IMR-90 (cell line): Measurements from ENCODE around the gene TFCP2. TPM values are rescaled to one million over a fixed set of nuclear protein-coding genes. Genes with fewer than 3 reads are reported as not detected.

ENCODE experiments used
- ATAC-seq: fragments of 200-7000 bp; cut with Tn5 transposase; 2 replicates; pipeline ENCODE4 v1.9.1; 2020; ENCODE audit warnings: low read depth, mild to moderate bottlenecking, moderate library complexity
- BruUV-seq: library from RNA; stranded (reverse); fragments of 400-500 nt; replicated peaks from 2 replicates; lab custom pipeline; 2021; lab: Mats Ljungman, UMichigan
- CTCF ChIA-PET: fragments of 300-600 bp; formaldehyde crosslinking; extraction: SDS; loops from one replicate; lab custom pipeline; 2021; ENCODE audit warnings: antibody characterized with exemption; lab: Yijun Ruan, JAX
- POLR2A ChIA-PET: fragments of 300-600 bp; sonication (Branson Sonifier 250); formaldehyde crosslinking; loops from one replicate; lab custom pipeline; 2022; ENCODE audit warnings: antibody characterized with exemption; ENCODE audit not compliant: unreplicated experiment; lab: Charles Lee
- DNase-seq: peaks from one replicate; pipeline ENCODE4 v3.0.0; 2013
- H2AFZ ChIP-seq: replicated peaks from 2 replicates; pipeline ENCODE3; 2013; ENCODE audit warnings: low read length, mild to moderate bottlenecking; ENCODE audit not compliant: poor library complexity
- H2AK5ac ChIP-seq: 2 replicates; pipeline ENCODE4 v1.6.1; 2013; ENCODE audit warnings: low read depth, low read length, inconsistent platforms
- H2AK9ac ChIP-seq: replicated peaks from 2 replicates; pipeline ENCODE3; 2013; ENCODE audit warnings: mild to moderate bottlenecking, low read depth, low read length, moderate library complexity; ENCODE audit not compliant: poor library complexity
- H2BK120ac ChIP-seq: 2 replicates; pipeline ENCODE4 v1.6.1; 2013; ENCODE audit warnings: low read depth, low read length, inconsistent platforms
- H2BK15ac ChIP-seq: 3 replicates; pipeline ENCODE4 v1.6.1; 2013; ENCODE audit warnings: low read depth, low read length, inconsistent platforms
- H2BK20ac ChIP-seq: 2 replicates; pipeline ENCODE4 v1.6.1; 2013; ENCODE audit warnings: low read depth, mild to moderate bottlenecking, inconsistent platforms, low read length, moderate library complexity
- H2BK5ac ChIP-seq: 2 replicates; pipeline ENCODE4 v1.6.1; 2013; ENCODE audit warnings: mild to moderate bottlenecking, low read depth, low read length, inconsistent platforms; ENCODE audit not compliant: poor library complexity, severe bottlenecking
- H3K14ac ChIP-seq: replicated peaks from 2 replicates; pipeline ENCODE4 v1.6.1; 2013; ENCODE audit warnings: low read depth, low read length, inconsistent platforms
- H3K18ac ChIP-seq: 2 replicates; pipeline ENCODE4 v1.6.1; 2013; ENCODE audit warnings: low read depth, low read length, control low read depth
- H3K23ac ChIP-seq: 2 replicates; pipeline ENCODE4 v1.6.1; 2013; ENCODE audit warnings: low read depth, low read length, inconsistent platforms
- H3K27ac ChIP-seq: 2 replicates; pipeline ENCODE4 v1.5.1; 2013; ENCODE audit warnings: mild to moderate bottlenecking, control low read depth, low read length; ENCODE audit not compliant: insufficient read depth
- H3K27me3 ChIP-seq: 2 replicates; pipeline ENCODE4 v1.6.1; 2013; ENCODE audit warnings: low read length; ENCODE audit not compliant: control insufficient read depth, insufficient read depth
- H3K36me3 ChIP-seq: 2 replicates; pipeline ENCODE4 v1.6.1; 2013; ENCODE audit warnings: low read length, mixed read lengths; ENCODE audit not compliant: control insufficient read depth, insufficient read depth
- H3K4ac ChIP-seq: 2 replicates; pipeline ENCODE4 v1.6.1; 2013; ENCODE audit warnings: low read depth, low read length, inconsistent platforms
- H3K4me1 ChIP-seq: 2 replicates; pipeline ENCODE4 v1.6.1; 2013; ENCODE audit warnings: low read length, mixed read lengths; ENCODE audit not compliant: control insufficient read depth, insufficient read depth
- H3K4me2 ChIP-seq: 2 replicates; pipeline ENCODE4 v1.6.1; 2013; ENCODE audit warnings: low read depth, mild to moderate bottlenecking, control low read depth, low read length, moderate library complexity
- H3K4me3 ChIP-seq: 2 replicates; pipeline ENCODE4 v1.5.1; 2013; ENCODE audit warnings: low read depth, mild to moderate bottlenecking, control low read depth, low read length, moderate library complexity; ENCODE audit not compliant: insufficient read depth
- H3K56ac ChIP-seq: 2 replicates; pipeline ENCODE4 v1.6.1; 2013; ENCODE audit warnings: low read length, inconsistent platforms; ENCODE audit not compliant: insufficient read depth; ENCODE audit errors: extremely low read depth
- H3K79me1 ChIP-seq, 2 experiments: 2 replicates each; pipeline ENCODE4 v1.6.1; 2013; ENCODE audit warnings: low read length in 2 of 2, inconsistent platforms in 1 of 2, low read depth in 1 of 2
- H3K9ac ChIP-seq: 2 replicates; pipeline ENCODE4 v1.6.1; 2013; ENCODE audit warnings: low read depth, low read length, control low read depth
- H3K9me1 ChIP-seq: 2 replicates; pipeline ENCODE4 v1.6.1; 2013; ENCODE audit warnings: low read length, inconsistent platforms; ENCODE audit not compliant: insufficient read depth
- H3K9me3 ChIP-seq: 2 replicates; pipeline ENCODE4 v1.6.1; 2013; ENCODE audit warnings: low read length; ENCODE audit not compliant: control insufficient read depth, insufficient read depth
- H4K20me1 ChIP-seq: 2 replicates; pipeline ENCODE4 v1.6.1; 2013; ENCODE audit warnings: low read length, inconsistent platforms; ENCODE audit not compliant: insufficient read depth
- H4K5ac ChIP-seq: 2 replicates; pipeline ENCODE4 v1.6.1; 2013; ENCODE audit warnings: mild to moderate bottlenecking, low read depth, low read length, control low read depth
- H4K8ac ChIP-seq, 2 experiments: 2 replicates each; pipeline ENCODE4 v1.6.1; 2013; ENCODE audit warnings: low read depth in 2 of 2, low read length in 2 of 2, control low read depth in 1 of 2, inconsistent platforms in 1 of 2
- H4K91ac ChIP-seq: 2 replicates; pipeline ENCODE4 v1.6.1; 2013; ENCODE audit warnings: low read depth, low read length, inconsistent platforms; ENCODE audit not compliant: insufficient read depth
- BHLHE40 ChIP-seq: fragments of 150-350 bp; IDR thresholded peaks from 2 replicates; pipeline ENCODE4 v1.6.1; 2016; ENCODE audit warnings: mild to moderate bottlenecking, low read depth, low read length
- CEBPB ChIP-seq: IDR thresholded peaks from 2 replicates; pipeline ENCODE4 v1.6.1; 2012; ENCODE audit warnings: low read depth, low read length, improper control_type of control experiment
- CHD1 ChIP-seq: IDR thresholded peaks from 2 replicates; pipeline ENCODE4 v1.6.1; 2012; ENCODE audit warnings: low read depth, low read length, improper control_type of control experiment
- CTCF ChIP-seq: conservative IDR thresholded peaks from 2 replicates; pipeline ENCODE4 v1.5.1; 2012; ENCODE audit warnings: mild to moderate bottlenecking, low read depth, low read length, improper control_type of control experiment
- ELK1 ChIP-seq: fragments of 150-350 bp; IDR thresholded peaks from 2 replicates; pipeline ENCODE4 v1.6.1; 2016; ENCODE audit warnings: low read depth, mild to moderate bottlenecking, low read length, moderate library complexity, borderline replicate concordance
- FOS ChIP-seq: fragments of 150-350 bp; IDR thresholded peaks from 2 replicates; pipeline ENCODE4 v1.6.1; 2016; ENCODE audit warnings: low read depth, low read length
- MAFK ChIP-seq: IDR thresholded peaks from 2 replicates; pipeline ENCODE4 v1.6.1; 2012; ENCODE audit warnings: low read depth, low read length, improper control_type of control experiment
- MAZ ChIP-seq: IDR thresholded peaks from 2 replicates; pipeline ENCODE4 v1.6.1; 2012; ENCODE audit warnings: low read depth, mild to moderate bottlenecking, low read length, improper control_type of control experiment, moderate library complexity, borderline replicate concordance
- MXI1 ChIP-seq: IDR thresholded peaks from 2 replicates; pipeline ENCODE4 v1.6.1; 2012; ENCODE audit warnings: low read depth, mild to moderate bottlenecking, low read length, moderate library complexity, borderline replicate concordance
- NFE2L2 ChIP-seq: fragments of 150-350 bp; IDR thresholded peaks from 2 replicates; pipeline ENCODE4 v1.6.1; 2016; ENCODE audit warnings: low read depth, mild to moderate bottlenecking, low read length
- POLR2A ChIP-seq: IDR thresholded peaks from 2 replicates; pipeline ENCODE4 v1.6.1; 2012; ENCODE audit warnings: mild to moderate bottlenecking, low read depth, low read length
- RAD21 ChIP-seq: IDR thresholded peaks from 2 replicates; pipeline ENCODE4 v1.6.1; 2012; ENCODE audit warnings: low read length, improper control_type of control experiment
- RCOR1 ChIP-seq: IDR thresholded peaks from 2 replicates; pipeline ENCODE4 v1.6.1; 2012; ENCODE audit warnings: mild to moderate bottlenecking, low read length, improper control_type of control experiment; ENCODE audit not compliant: insufficient replicate concordance
- RFX5 ChIP-seq: IDR thresholded peaks from 2 replicates; pipeline ENCODE4 v1.8.0; 2012; ENCODE audit warnings: low read depth, mild to moderate bottlenecking, low read length, moderate library complexity
- SMC3 ChIP-seq: fragments of 150-350 bp; IDR thresholded peaks from 2 replicates; pipeline ENCODE4 v1.6.1; 2016; ENCODE audit warnings: low read depth, mild to moderate bottlenecking, antibody characterized with exemption, low read length, moderate library complexity
- USF2 ChIP-seq: fragments of 150-350 bp; IDR thresholded peaks from 2 replicates; pipeline ENCODE4 v1.6.1; 2017; ENCODE audit warnings: mild to moderate bottlenecking, antibody characterized with exemption, low read length, low read depth
- whole genome bisulfite sequencing, 2 experiments: methylation state at CpG; one replicate each; pipeline versions ENCODE4 v1.1.5 to v1.1.7; 2013; ENCODE audit warnings: missing lambda C conversion rate in 2 of 2; ENCODE audit not compliant: insufficient read length in 1 of 2; ENCODE audit errors: extremely low coverage in 2 of 2; 5-methylcytosine and 5-hydroxymethylcytosine counted together
- dilution Hi-C: fragments of 300-500 bp; cut with HindIII; formaldehyde crosslinking; loops from one replicate; pipeline ENCODE4 v1.14.3; 2018; ENCODE audit warnings: low sequenced_read_pairs; ENCODE audit not compliant: unreplicated experiment
- in situ Hi-C: fragments of 300-500 bp; cut with MboI; formaldehyde crosslinking; loops from 3 replicates; pipeline ENCODE4 v1.14.3; 2019; ENCODE audit warnings: low sequenced_read_pairs, inconsistent platforms, mixed read lengths
- intact Hi-C: fragments of 100-400 bp; cut with micrococcal nuclease; formaldehyde crosslinking; loops from 2 replicates; pipeline ENCODE4 v1.10.0; 2022
- polyA plus RNA-seq, 3 experiments: library from polyadenylated mRNA; depleted of rRNA; stranded (reverse); fragments of >200 nt; gene quantifications; 2 replicates each; pipeline ENCODE4 v1.2.3, GENCODE V29; 2012; ENCODE audit warnings: low replicate concordance in 1 of 3
- total RNA-seq: library from RNA; depleted of rRNA; stranded (reverse); fragments of >200 nt; gene quantifications from 2 replicates; pipeline ENCODE4 v1.2.3, GENCODE V29; 2012

The TFCP2 gene
- total and polyA plus RNA-seq, 2 of the 4 experiments (the other 2 are of a cell fraction), result 10.0 to 15.4 TPM

GRCh38 chr12:51214895-51215294 is 42.0 kb upstream of the TFCP2 start:
- BruUV-seq, result no TSS peak
- intact Hi-C loops, result no loop called here
- CTCF ChIA-PET, result no interaction called here

More at GRCh38 chr12:51214895-51215294, 42.0 kb upstream of the TFCP2 start:
- Histone ChIP-seq H3K4me3 (no peak overlapping the region), H3K9ac (no peak overlapping the region), H3K56ac (no peak overlapping the region), H3K4me1 (peaks cover 4% of the 10 kb centered on the region), H2AK5ac (no peak overlapping the region), H2BK5ac (no peak overlapping the region), H4K8ac (no peak overlapping the region), H3K4me2 (no peak overlapping the region), H3K27ac (no peak overlapping the region), H3K9me3 (no peaks in the 10 kb centered on the region), H3K18ac (no peak overlapping the region), H2BK15ac (no peak overlapping the region), H2AFZ (no peak overlapping the region), H4K20me1 (no peaks in the 10 kb centered on the region), H4K5ac (no peak overlapping the region), H3K4ac (no peak overlapping the region), H3K9me1 (peaks cover 9% of the 10 kb centered on the region), H3K23ac (no peak overlapping the region), H3K36me3 (0 out of 2 replicates have a peak, but pooled peaks cover 5% of the 10 kb centered on the region), H3K27me3 (no peaks in the 10 kb centered on the region), H3K79me1 (peaks cover 14 to 34% of the 10 kb centered on the region in 2 experiments; a peak in 3 of 4 replicates), H2AK9ac (no peak overlapping the region), H3K14ac (no peak overlapping the region), H2BK120ac (no peak overlapping the region), H2BK20ac (no peak overlapping the region), H4K91ac (no peak overlapping the region)
- WGBS, 2 experiments, result 94% methylated on average over 3 of the region's 5 CpGs; no CpG with 5 or more reads in 1 of the 2 experiments
- no peak for ATAC-seq
- dilution Hi-C loops (no loop called here), in situ Hi-C loops (no loop called here)
- no peak for DNase-seq
- POLR2A ChIA-PET, result no interaction called here
- no peak for TF ChIP-seq SMC3
- TF ChIP-seq USF2, result no peak
- TF ChIP-seq POLR2A, result no peak
- no peak for TF ChIP-seq MAFK
- TF ChIP-seq CHD1, result no peak
- TF ChIP-seq ELK1, result no peak
- TF ChIP-seq FOS, result no peak
- no peak for TF ChIP-seq MAZ
- no peak for TF ChIP-seq CTCF
- no peak for TF ChIP-seq MXI1
- TF ChIP-seq NFE2L2, result no peak
- no peak for TF ChIP-seq RCOR1
- no peak for TF ChIP-seq CEBPB
- no peak for TF ChIP-seq RAD21
- TF ChIP-seq RFX5, result no peak
- TF ChIP-seq BHLHE40, result no peak
